HCT116 (cell line): ENCODE data around the gene IP6K3. TPM values are rescaled to one million over a fixed set of nuclear protein-coding genes. Genes with fewer than 3 reads are reported as not detected.

Experiments
- ATAC-seq: fragments of 200-7000 bp; cut with Tn5 transposase; 2 replicates; pipeline ENCODE4 v1.9.1; 2020; ENCODE audit warnings: mild to moderate bottlenecking, moderate library complexity
- BruUV-seq: library from RNA; stranded (reverse); fragments of 400-500 nt; replicated peaks from 2 replicates; lab custom pipeline; 2021; lab: Mats Ljungman, UMichigan
- CTCF ChIA-PET: fragments of 300-600 bp; sonication (Branson Sonifier 250); formaldehyde crosslinking; loops from one replicate; lab custom pipeline; 2021; ENCODE audit warnings: antibody characterized with exemption; lab: Charles Lee
- POLR2A ChIA-PET: fragments of 300-600, 350-600 bp; sonication (Branson Sonifier 250); formaldehyde crosslinking; loops from one replicate; lab custom pipeline; 2021; ENCODE audit warnings: antibody characterized with exemption; lab: Charles Lee
- RAD21 ChIA-PET, 2 experiments: fragments of 300-600 bp; sonication (Branson Sonifier 250); formaldehyde crosslinking; loops; one replicate each; lab custom pipeline; 2023; ENCODE audit warnings: low total read pairs in 2 of 2; ENCODE audit not compliant: uncharacterized antibody in 2 of 2, unreplicated experiment in 2 of 2, low non-redundant PET in 1 of 2; lab: Charles Lee
- DNase-seq: peaks from one replicate; pipeline ENCODE4 v3.0.0-alpha.2; 2010; ENCODE audit warnings: low read depth, low spot score
- H2AFZ ChIP-seq: fragments of 200-600 bp; shearing (Covaris generic), sonication (generic); 2 replicates; pipeline ENCODE4 v1.6.1; 2017; ENCODE audit warnings: low read depth, mixed run types, mixed read lengths, antibody characterized with exemption, low read length; ENCODE audit not compliant: poor library complexity, severe bottlenecking
- H3K27ac ChIP-seq: 2 replicates; pipeline ENCODE4 v1.5.1; 2012; ENCODE audit warnings: low read depth, low read length
- H3K27me3 ChIP-seq: fragments of 200-600 bp; sonication (generic); 2 replicates; pipeline ENCODE4 v1.6.1; 2016; ENCODE audit warnings: mixed run types, low read length, mixed read lengths; ENCODE audit not compliant: insufficient read depth
- H3K36me3 ChIP-seq, 2 experiments: fragments of 200-500 bp in 1 of 2; fragments of 200-600 bp in 1 of 2; sonication (Bioruptor generic) in 1 of 2; sonication (generic) in 1 of 2; 2 replicates each; pipeline versions ENCODE4 v1.5.1 to v1.6.1; 2014 to 2016; ENCODE audit warnings: low read length in 2 of 2, inconsistent platforms in 1 of 2, mixed read lengths in 1 of 2, mixed run types in 1 of 2; ENCODE audit not compliant: insufficient read depth in 2 of 2, control insufficient read depth in 1 of 2
- H3K4me1 ChIP-seq, 2 experiments: fragments of 200-600 bp in 1 of 2; sonication (generic) in 1 of 2; 2 replicates each; pipeline versions ENCODE4 v1.5.1 to v1.6.1; 2012 to 2017; ENCODE audit warnings: low read length in 2 of 2, inconsistent platforms in 1 of 2, mild to moderate bottlenecking in 1 of 2, mixed read lengths in 1 of 2, mixed run types in 1 of 2, moderate library complexity in 1 of 2; ENCODE audit not compliant: insufficient read depth in 2 of 2, control insufficient read depth in 1 of 2
- H3K4me2 ChIP-seq: fragments of 200-600 bp; sonication (generic); 2 replicates; pipeline ENCODE4 v1.6.1; 2017; ENCODE audit warnings: mixed run types, low read length, mixed read lengths
- H3K4me3 ChIP-seq, 2 experiments: fragments of 200-600 bp in 1 of 2; sonication (generic) in 1 of 2; replicated peaks in 1 of 2; 2 replicates each; pipeline ENCODE4 v1.5.1; 2011 to 2016; ENCODE audit warnings: low read length in 2 of 2, control low read depth in 1 of 2, low read depth in 1 of 2, mild to moderate bottlenecking in 1 of 2, mixed read lengths in 1 of 2, mixed run types in 1 of 2
- H3K79me2 ChIP-seq: fragments of 200-600 bp; sonication (generic); 2 replicates; pipeline ENCODE4 v1.6.1; 2017; ENCODE audit warnings: mild to moderate bottlenecking, mixed run types, low read length, moderate library complexity, mixed read lengths; ENCODE audit not compliant: insufficient read depth
- H3K9ac ChIP-seq: fragments of 200-600 bp; sonication (generic); 2 replicates; pipeline ENCODE4 v1.6.1; 2016; ENCODE audit warnings: low read length, mixed read lengths
- H3K9me2 ChIP-seq: fragments of 200-600 bp; sonication (generic), shearing (Covaris generic); 2 replicates; pipeline ENCODE4 v1.6.1; 2017; ENCODE audit warnings: mixed run types, mild to moderate bottlenecking, moderate library complexity; ENCODE audit not compliant: insufficient read depth
- H3K9me3 ChIP-seq, 2 experiments: fragments of 200-500 bp in 1 of 2; fragments of 200-600 bp in 1 of 2; sonication (Bioruptor generic) in 1 of 2; sonication (generic) in 1 of 2; 2 replicates each; pipeline ENCODE4 v1.6.1; 2014 to 2017; ENCODE audit warnings: low read length in 2 of 2, mixed read lengths in 2 of 2, inconsistent platforms in 1 of 2, low read depth in 1 of 2, mild to moderate bottlenecking in 1 of 2, mixed run types in 1 of 2, moderate library complexity in 1 of 2; ENCODE audit not compliant: control insufficient read depth in 1 of 2, insufficient read depth in 1 of 2
- H4K20me1 ChIP-seq: fragments of 200-600 bp; sonication (generic), shearing (Covaris generic); 2 replicates; pipeline ENCODE4 v1.6.1; 2017; ENCODE audit warnings: mixed run types, mild to moderate bottlenecking, moderate library complexity; ENCODE audit not compliant: insufficient read depth
- CEBPB ChIP-seq: IDR thresholded peaks from 2 replicates; pipeline ENCODE4 v1.6.1; 2012; ENCODE audit warnings: low read depth
- EGR1 ChIP-seq: IDR thresholded peaks from 2 replicates; pipeline ENCODE4 v1.6.1; 2012; ENCODE audit warnings: low read depth
- ELF1 ChIP-seq: IDR thresholded peaks from 2 replicates; pipeline ENCODE4 v1.6.1; 2012; ENCODE audit warnings: low read depth, borderline replicate concordance
- EZH2 ChIP-seq: fragments of 200-600 bp; sonication (generic); IDR thresholded peaks from 2 replicates; pipeline ENCODE4 v1.6.1; 2017; ENCODE audit warnings: antibody characterized with exemption, mixed run types
- EZH2phosphoT487 ChIP-seq: fragments of 200-600 bp; IDR thresholded peaks from 2 replicates; pipeline ENCODE4 v1.6.1; 2018; ENCODE audit warnings: antibody characterized with exemption, borderline replicate concordance
- FOSL1 ChIP-seq: IDR thresholded peaks from 2 replicates; pipeline ENCODE4 v1.6.1; 2012; ENCODE audit warnings: low read depth
- JUND ChIP-seq: IDR thresholded peaks from 2 replicates; pipeline ENCODE4 v1.6.1; 2012
- MAX ChIP-seq: IDR thresholded peaks from 2 replicates; pipeline ENCODE4 v1.6.1; 2012
- POLR2A ChIP-seq: IDR thresholded peaks from 2 replicates; pipeline ENCODE4 v1.7.0; 2011; ENCODE audit warnings: borderline replicate concordance; ENCODE audit not compliant: insufficient read depth, insufficient read length; ENCODE audit errors: extremely low read depth
- POLR2AphosphoS5 ChIP-seq: IDR thresholded peaks from 2 replicates; pipeline ENCODE4 v1.6.1; 2011; ENCODE audit warnings: mild to moderate bottlenecking, low read depth, low read length, moderate library complexity
- RAD21 ChIP-seq: IDR thresholded peaks from 2 replicates; pipeline ENCODE4 v1.6.1; 2012; ENCODE audit warnings: low read depth, mild to moderate bottlenecking
- SP1 ChIP-seq: IDR thresholded peaks from 2 replicates; pipeline ENCODE4 v1.6.1; 2012; ENCODE audit warnings: low read depth
- SRF ChIP-seq: IDR thresholded peaks from 2 replicates; pipeline ENCODE4 v1.6.1; 2012; ENCODE audit warnings: low read depth
- TCF7L2 ChIP-seq: IDR thresholded peaks from 2 replicates; pipeline ENCODE4 v1.7.0; 2011; ENCODE audit warnings: borderline replicate concordance, inconsistent platforms; ENCODE audit not compliant: insufficient read depth, insufficient read length; ENCODE audit errors: extremely low read depth
- ZBTB33 ChIP-seq: IDR thresholded peaks from 2 replicates; pipeline ENCODE4 v1.6.1; 2011; ENCODE audit warnings: mild to moderate bottlenecking, low read length, moderate library complexity; ENCODE audit not compliant: insufficient replicate concordance; ENCODE audit errors: extremely low read depth
- ZFX ChIP-seq: fragments of 450-650 bp; IDR thresholded peaks from 2 replicates; pipeline ENCODE4 v1.6.1; 2017
- intact Hi-C: fragments of 100-400 bp; cut with micrococcal nuclease; formaldehyde crosslinking; loops from 2 replicates; pipeline ENCODE4 v1.10.0; 2022
- total RNA-seq: library from RNA; stranded (reverse); gene quantifications from one replicate; pipeline ENCODE4 v1.2.1, GENCODE V29; 2021; ENCODE audit not compliant: unreplicated experiment

Gene IP6K3
- total RNA-seq, 1 experiment from 2014 or later, result not detected

GRCh38 chr6:33785778-33786177 is 39.1 kb upstream of the IP6K3 start:
- POLR2A ChIA-PET, result no interaction called here
- H2AFZ ChIP-seq, result no peak overlapping the region
- H3K9ac ChIP-seq, result no peak overlapping the region
- no peaks in the 10 kb centered on the region for H3K9me3 ChIP-seq
- ATAC-seq (no peak), DNase-seq (no peak)
- CTCF ChIA-PET, result no interaction called here
- H3K4me2 ChIP-seq, result no peak overlapping the region
- peaks cover 28 to 45% of the 10 kb centered on the region in 2 experiments for H3K4me1 ChIP-seq
- RAD21 ChIA-PET, result no interaction called here
- BruUV-seq, result no TSS peak
- H3K4me3 ChIP-seq, result no peak overlapping the region
- H3K27ac ChIP-seq, result no peak overlapping the region
- intact Hi-C loops, result no loop called here
- peaks cover 3 to 12% of the 10 kb centered on the region in 2 experiments; a peak in 2 of 4 replicates for H3K36me3 ChIP-seq
- peaks cover 27% of the 10 kb centered on the region for H3K79me2 ChIP-seq
- no peak for TF ChIP-seq EZH2phosphoT487
- TF ChIP-seq TCF7L2, result no peak
- TF ChIP-seq RAD21, result no peak
- no peak for TF ChIP-seq ZFX
- TF ChIP-seq JUND, result no peak
- no peaks in the 10 kb centered on the region for H3K27me3 ChIP-seq
- H3K9me2 ChIP-seq, result peaks cover 5% of the 10 kb centered on the region; the same call in 1 of the 2 replicates
- no peaks in the 10 kb centered on the region for H4K20me1 ChIP-seq

- ChIA-PET RAD21 (no interaction called here), CTCF (no interaction called here)
- no peak for ATAC-seq
- Histone ChIP-seq H3K9me3 (no peaks in the 10 kb centered on the region), H3K27ac (no peak overlapping the region), H3K4me3 (no peak overlapping the region), H3K79me2 (peaks cover 27% of the 10 kb centered on the region)
- no TSS peak for BruUV-seq
- no peak for TF ChIP-seq JUND
- TF ChIP-seq EGR1, result no peak
- TF ChIP-seq ZFX, result no peak
- TF ChIP-seq POLR2AphosphoS5, result no peak
- TF ChIP-seq EZH2phosphoT487, result no peak
- TF ChIP-seq CEBPB, result no peak
- no peak for TF ChIP-seq FOSL1
- TF ChIP-seq POLR2A, result no peak
- no peak for TF ChIP-seq MAX
- TF ChIP-seq ZBTB33, result no peak
- no peak for TF ChIP-seq SRF
- no peak for TF ChIP-seq EZH2
- TF ChIP-seq SP1, result no peak
- no peak for TF ChIP-seq ELF1
- TF ChIP-seq, all 23 proteins: peak for 0
- H3K27me3 ChIP-seq, result no peaks in the 10 kb centered on the region
- H3K4me1 ChIP-seq, result peaks cover 35 to 55% of the 10 kb centered on the region in 2 experiments
- no peak for DNase-seq
- H3K9me2 ChIP-seq, result peaks cover 5% of the 10 kb centered on the region; the same call in 1 of the 2 replicates
- intact Hi-C loops, result no loop called here
- no peak overlapping the region for H3K4me2 ChIP-seq
- H2AFZ ChIP-seq, result no peak overlapping the region
- no peak overlapping the region for H3K9ac ChIP-seq
- POLR2A ChIA-PET, result no interaction called here
- H3K36me3 ChIP-seq, result peaks cover 6 to 22% of the 10 kb centered on the region in 2 experiments; a peak in 3 of 4 replicates
- H4K20me1 ChIP-seq, result no peaks in the 10 kb centered on the region
Measured at GRCh38 chr6:33784787-33785186, 38.1 kb upstream of the IP6K3 start.
